ENCODE results near the gene SGIP1. TPM values are rescaled to one million over a fixed set of nuclear protein-coding genes. Genes with fewer than 3 reads are reported as not detected.

SGIP1 gene
- total and polyA plus RNA-seq, 2 of the 4 experiments (the other 2 are of a cell fraction), result 27.1 to 42.7 TPM

- in situ Hi-C loops (cut with MboI; ENCODE audit: low sequenced_read_pairs), result no loop called here
- TF ChIP-seq POLR2A (IDR thresholded peaks at IDR 0.05; ENCODE audit: low read depth, low read length) (no peak), BHLHE40 (IDR thresholded peaks at IDR 0.05; ENCODE audit: low read depth, low read length) (no peak), NFE2L2 (IDR thresholded peaks at IDR 0.05; ENCODE audit: low read depth, low read length) (no peak), SMC3 (IDR thresholded peaks at IDR 0.05; ENCODE audit: low read depth, low read length) (no peak), MAZ (IDR thresholded peaks at IDR 0.05; ENCODE audit: borderline replicate concordance, low read depth, low read length) (no peak), CEBPB (IDR thresholded peaks at IDR 0.05; ENCODE audit: low read depth, low read length) (no peak), RCOR1 (IDR thresholded peaks at IDR 0.05; ENCODE audit: insufficient replicate concordance, low read length) (no peak), USF2 (IDR thresholded peaks at IDR 0.05; ENCODE audit: low read depth, low read length) (no peak), ELK1 (IDR thresholded peaks at IDR 0.05; ENCODE audit: borderline replicate concordance, low read depth, low read length) (no peak), RFX5 (IDR thresholded peaks at IDR 0.05; ENCODE audit: low read depth, low read length) (no peak), RAD21 (IDR thresholded peaks at IDR 0.05; ENCODE audit: low read length) (no peak), MAFK (IDR thresholded peaks at IDR 0.05; ENCODE audit: low read depth, low read length) (no peak)
- TF ChIP-seq, protein P1, sequence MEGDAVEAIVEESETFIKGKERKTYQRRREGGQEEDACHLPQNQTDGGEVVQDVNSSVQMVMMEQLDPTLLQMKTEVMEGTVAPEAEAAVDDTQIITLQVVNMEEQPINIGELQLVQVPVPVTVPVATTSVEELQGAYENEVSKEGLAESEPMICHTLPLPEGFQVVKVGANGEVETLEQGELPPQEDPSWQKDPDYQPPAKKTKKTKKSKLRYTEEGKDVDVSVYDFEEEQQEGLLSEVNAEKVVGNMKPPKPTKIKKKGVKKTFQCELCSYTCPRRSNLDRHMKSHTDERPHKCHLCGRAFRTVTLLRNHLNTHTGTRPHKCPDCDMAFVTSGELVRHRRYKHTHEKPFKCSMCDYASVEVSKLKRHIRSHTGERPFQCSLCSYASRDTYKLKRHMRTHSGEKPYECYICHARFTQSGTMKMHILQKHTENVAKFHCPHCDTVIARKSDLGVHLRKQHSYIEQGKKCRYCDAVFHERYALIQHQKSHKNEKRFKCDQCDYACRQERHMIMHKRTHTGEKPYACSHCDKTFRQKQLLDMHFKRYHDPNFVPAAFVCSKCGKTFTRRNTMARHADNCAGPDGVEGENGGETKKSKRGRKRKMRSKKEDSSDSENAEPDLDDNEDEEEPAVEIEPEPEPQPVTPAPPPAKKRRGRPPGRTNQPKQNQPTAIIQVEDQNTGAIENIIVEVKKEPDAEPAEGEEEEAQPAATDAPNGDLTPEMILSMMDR (conservative IDR thresholded peaks at IDR 0.05; ENCODE audit: low read depth, low read length), result no peak
- intact Hi-C loops (cut with micrococcal nuclease), result no loop called here
Measured at GRCh38 chr1:66788231-66788939, 254.4 kb downstream of the SGIP1 start.

More at GRCh38 chr1:66788231-66788939, 254.4 kb downstream of the SGIP1 start:
- Histone ChIP-seq H3K9me3 (ENCODE audit: control insufficient read depth, insufficient read depth, low read length) (no peaks in the 10 kb centered on the region), H2BK120ac (ENCODE audit: low read depth, low read length) (no peak overlapping the region), H2AK9ac (replicated peaks; ENCODE audit: low read depth, low read length, poor library complexity) (no peak overlapping the region), H3K4me2 (ENCODE audit: low read depth, low read length) (no peak overlapping the region), H3K4me3 (ENCODE audit: insufficient read depth, low read depth, low read length) (no peak overlapping the region), H2AFZ (replicated peaks; ENCODE audit: low read length, poor library complexity) (no peak overlapping the region), H3K23ac (ENCODE audit: low read depth, low read length) (no peak overlapping the region), H2BK20ac (ENCODE audit: low read depth, low read length) (no peak overlapping the region), H3K14ac (replicated peaks; ENCODE audit: low read depth, low read length) (no peak overlapping the region), H3K18ac (ENCODE audit: low read depth, low read length) (no peak overlapping the region), H3K4ac (ENCODE audit: low read depth, low read length) (no peak overlapping the region), H3K9me1 (ENCODE audit: insufficient read depth, low read length) (no peaks in the 10 kb centered on the region), H3K79me1 (ENCODE audit: low read depth in 1 of 2, low read length in 2 of 2) (no peaks in the 10 kb centered on the region), H3K4me1 (ENCODE audit: control insufficient read depth, insufficient read depth, low read length) (no peaks in the 10 kb centered on the region), H3K27me3 (ENCODE audit: control insufficient read depth, insufficient read depth, low read length) (no peaks in the 10 kb centered on the region), H3K27ac (ENCODE audit: insufficient read depth, low read length) (no peak overlapping the region), H2AK5ac (ENCODE audit: low read depth, low read length) (no peak overlapping the region), H4K8ac (ENCODE audit: low read depth in 2 of 2, low read length in 2 of 2) (no peak overlapping the region), H4K5ac (ENCODE audit: low read depth, low read length) (no peak overlapping the region), H3K56ac (ENCODE audit: extremely low read depth, insufficient read depth, low read length) (no peak overlapping the region), H3K36me3 (ENCODE audit: control insufficient read depth, insufficient read depth, low read length) (no peaks in the 10 kb centered on the region), H2BK5ac (ENCODE audit: low read depth, low read length, poor library complexity, severe bottlenecking) (no peak overlapping the region), H2BK15ac (ENCODE audit: low read depth, low read length) (no peak overlapping the region), H4K91ac (ENCODE audit: insufficient read depth, low read depth, low read length) (no peak overlapping the region), H3K9ac (ENCODE audit: low read depth, low read length) (no peak overlapping the region), H4K20me1 (ENCODE audit: insufficient read depth, low read length) (no peaks in the 10 kb centered on the region)
- WGBS, 2 experiments (ENCODE audit: extremely low coverage in 2 of 2, insufficient read length in 1 of 2), result no CpG with 5 or more reads among the region's 6 CpGs
- ATAC-seq (ENCODE audit: low read depth), result no peak
- BruUV-seq (replicated peaks), result no TSS peak
- dilution Hi-C loops (cut with HindIII; ENCODE audit: low sequenced_read_pairs, unreplicated experiment), result no loop called here
- DNase-seq, result no peak
- ChIA-PET POLR2A (ENCODE audit: unreplicated experiment) (interaction anchor here (0.7 kb wide), 1 partner anchor 189 kb away, joined by 3 read pairs; no protein-coding TSS in a partner anchor), CTCF (no interaction called here)

All from IMR-90 (cell line).